NCI-H226 (cell line): ENCODE results near the gene ARHGAP22.

Experiments used
- DNase-seq: peaks from one replicate; pipeline ENCODE4 v3.0.0-alpha.2; 2015

Gene ARHGAP22

DNA sequence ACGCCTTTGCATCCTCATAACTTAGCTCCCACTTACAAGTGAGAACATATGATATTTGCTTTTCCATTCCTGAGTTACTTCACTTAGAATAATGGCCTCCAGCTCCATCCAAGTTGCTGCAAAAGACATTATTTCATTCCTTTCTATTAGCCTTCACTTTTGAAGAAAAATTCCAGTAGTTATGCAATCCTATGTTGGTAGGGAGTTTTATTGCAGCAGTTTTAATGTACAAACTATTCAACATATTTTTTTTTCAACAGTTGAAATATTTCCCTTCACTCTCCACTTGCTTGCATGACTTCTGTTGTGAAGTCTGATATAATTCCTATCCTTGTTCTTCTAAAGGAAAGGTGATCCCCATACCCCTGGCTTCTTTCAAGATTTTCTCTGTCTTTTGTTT lies 27.3 kb upstream of the ARHGAP22 start:
- no peak for DNase-seq

GRCh38 chr10:48627984-48628609 lies 23.2 kb upstream of the ARHGAP22 start:
- DNase-seq: no peak

DNA sequence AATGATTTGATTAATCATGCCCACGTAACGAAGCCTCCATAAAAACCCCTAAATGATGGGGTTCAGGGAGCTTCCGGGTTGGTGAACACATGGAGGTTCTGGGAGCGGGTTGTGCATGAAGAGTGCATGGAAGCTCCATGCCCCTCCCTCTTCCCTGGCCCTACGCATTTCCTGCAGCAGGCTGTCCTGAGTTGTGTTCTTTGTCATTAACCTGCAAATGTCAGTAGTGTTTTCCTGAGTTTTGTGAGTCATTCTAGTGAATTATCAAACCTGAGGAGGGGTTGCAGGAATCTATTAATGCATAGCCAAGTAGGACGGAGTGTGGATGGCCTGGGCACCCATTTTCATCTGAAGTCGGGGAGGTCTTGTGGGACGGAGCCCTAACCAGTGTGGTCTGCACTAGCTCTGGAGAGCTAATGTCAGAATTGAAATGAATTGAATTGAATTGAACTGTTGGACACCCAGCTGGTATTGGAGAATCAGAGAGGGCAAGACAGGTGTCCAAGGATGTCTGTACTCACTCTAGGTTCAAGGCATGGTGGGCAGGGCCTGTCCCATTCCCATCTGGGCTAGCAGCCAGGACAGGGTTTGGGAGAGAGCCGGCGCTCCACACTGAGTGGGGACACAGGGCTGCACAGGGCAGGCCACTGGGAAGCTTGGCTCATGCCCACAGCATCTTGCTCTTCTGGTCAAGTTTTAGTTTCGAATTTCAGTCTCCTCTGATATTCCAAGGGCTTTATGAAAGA lies 22.3 kb upstream of the ARHGAP22 start:
- no peak for DNase-seq

GRCh38 chr10:48626447-48626846 lies 21.6 kb upstream of the ARHGAP22 start:
- DNase-seq: no peak

DNA sequence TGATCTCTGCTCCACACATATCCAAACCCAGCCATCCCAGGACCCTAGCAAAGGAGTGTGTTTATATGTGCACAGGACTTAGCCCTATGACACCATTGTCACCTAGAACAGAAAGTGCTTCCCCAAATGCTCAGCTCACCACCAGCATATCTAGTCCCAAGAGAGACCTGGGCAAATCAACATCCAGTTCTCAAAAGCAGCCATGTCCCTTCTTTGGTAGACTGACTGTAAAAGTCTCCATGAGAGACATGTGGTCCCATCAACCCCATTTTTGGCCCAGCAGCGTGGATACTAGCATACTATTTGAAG lies 20.9 kb upstream of the ARHGAP22 start:
- DNase-seq: no peak

DNA sequence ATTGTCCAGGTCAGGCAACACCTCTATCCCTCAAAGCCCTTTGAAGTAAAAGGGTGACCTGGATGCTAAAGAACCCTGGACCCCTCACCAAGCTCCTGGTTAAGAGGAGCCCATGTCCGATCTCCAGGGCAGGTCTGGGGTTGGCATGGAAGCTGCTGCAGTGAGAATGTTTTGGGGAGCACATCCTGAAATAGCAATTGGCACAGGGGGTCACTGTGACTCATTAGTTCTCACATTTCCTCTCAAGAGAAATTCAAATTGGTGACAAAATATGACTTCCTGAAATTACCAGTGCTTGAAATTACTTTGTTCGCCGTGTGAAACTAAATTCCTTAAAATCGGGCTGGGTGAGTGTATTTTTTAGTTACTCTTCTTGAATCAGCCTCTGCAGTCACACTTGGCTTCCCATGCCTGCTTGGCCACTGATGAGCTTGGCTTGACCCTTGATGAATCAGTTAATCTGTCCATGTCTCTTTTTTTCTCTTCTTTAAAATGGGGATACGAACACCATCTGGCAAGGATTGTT lies 18.8 kb upstream of the ARHGAP22 start:
- DNase-seq: no peak

DNA sequence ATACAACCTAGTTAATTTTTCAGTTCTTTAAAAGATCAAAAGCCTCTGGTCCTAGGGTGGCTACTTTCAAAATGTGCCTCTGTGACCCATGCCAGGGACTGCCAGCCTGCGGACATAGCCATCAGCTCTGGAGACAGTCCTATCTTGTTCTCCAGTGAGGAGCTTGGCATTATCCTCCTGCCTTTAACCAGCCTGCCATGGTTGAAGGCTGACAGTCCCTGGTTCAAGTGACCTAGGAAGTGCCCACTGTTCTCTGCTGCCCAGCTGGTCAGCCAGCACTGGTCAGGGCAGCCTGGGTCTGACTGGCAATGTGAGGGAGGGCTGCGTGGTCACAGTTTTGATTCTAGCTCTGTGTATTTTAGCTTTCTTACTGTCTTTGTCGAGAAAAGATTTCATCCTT lies 18.1 kb upstream of the ARHGAP22 start:
- DNase-seq: no peak

DNA sequence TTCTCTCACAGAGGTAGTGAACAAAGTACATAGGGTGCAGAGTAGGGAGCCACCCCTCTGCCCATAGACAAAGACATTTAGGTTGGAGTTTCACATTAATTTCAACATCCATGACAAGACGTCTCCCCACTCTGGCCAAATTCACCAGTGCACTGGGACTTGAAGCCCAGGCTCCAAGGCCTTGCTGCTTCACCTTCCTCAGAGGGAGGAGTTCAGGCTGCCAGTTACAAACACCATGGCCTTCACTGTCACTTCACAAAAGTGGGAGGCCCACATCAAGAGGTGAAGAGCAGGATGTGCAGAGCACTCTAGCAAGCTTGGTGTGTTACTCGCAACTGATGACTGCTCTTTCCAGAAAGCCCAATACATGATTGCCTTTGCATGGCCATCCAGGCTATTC lies 15.8 kb upstream of the ARHGAP22 start:
- no peak for DNase-seq

DNA sequence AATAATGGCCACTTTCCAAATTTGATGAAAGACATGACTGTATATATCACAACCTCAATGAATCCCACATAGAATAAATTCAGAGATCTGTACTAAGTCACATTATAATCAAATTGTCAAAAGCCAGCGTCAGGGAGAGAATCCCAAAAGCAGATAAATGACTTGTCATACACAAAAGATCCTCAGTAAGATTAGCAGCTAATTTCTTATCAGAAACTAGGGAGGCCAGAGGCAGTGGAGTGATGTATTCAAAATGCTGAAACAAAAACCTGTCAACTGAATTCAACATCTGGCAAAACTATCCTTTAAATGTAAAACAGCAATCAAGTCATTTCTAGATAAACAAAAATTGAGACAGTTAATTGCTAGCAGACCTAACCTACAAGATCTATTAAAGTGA lies 11.6 kb upstream of the ARHGAP22 start:
- DNase-seq: no peak

DNA sequence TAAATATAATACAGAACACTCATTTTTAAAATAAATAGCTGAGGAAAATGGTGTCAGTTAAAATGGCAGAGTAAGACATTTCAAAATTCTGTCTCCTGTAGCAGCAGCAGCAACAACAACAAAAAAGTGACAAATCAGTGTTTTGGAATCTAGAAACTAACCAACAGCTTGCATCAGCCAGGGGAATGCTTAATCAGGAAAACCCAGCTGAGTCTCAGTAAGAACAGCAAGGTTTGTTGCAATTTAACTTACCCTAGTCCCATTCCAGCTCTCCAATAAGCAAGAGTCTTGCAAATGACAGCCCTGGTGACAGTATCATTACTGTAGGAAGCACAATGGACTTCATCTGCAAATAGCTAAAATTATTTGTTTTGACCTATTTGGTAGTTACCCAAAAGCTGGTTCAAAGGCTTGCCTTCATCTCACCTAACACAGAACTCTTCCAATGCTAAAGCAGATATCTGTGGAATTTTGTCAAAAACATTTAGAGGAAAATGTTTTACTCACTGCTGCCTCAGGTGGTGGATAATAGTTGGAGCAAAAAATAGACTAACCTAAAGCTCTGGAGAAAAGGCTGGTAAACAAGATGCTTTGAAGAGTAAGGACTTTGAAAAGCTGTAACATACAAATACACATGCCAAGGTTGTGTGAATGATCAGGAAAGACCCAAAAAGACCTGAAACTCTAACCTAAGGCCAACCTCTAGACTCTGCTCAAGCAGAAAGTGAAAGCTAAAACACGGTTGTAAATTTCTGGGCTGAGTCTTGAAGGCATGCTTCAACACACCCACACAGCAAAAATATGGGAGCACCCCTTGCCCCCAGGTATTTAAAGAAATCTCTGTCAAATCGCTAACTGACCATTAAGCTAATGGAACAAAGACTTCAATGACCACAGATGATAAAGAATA lies 9.9 kb upstream of the ARHGAP22 start:
- DNase-seq: no peak

DNA sequence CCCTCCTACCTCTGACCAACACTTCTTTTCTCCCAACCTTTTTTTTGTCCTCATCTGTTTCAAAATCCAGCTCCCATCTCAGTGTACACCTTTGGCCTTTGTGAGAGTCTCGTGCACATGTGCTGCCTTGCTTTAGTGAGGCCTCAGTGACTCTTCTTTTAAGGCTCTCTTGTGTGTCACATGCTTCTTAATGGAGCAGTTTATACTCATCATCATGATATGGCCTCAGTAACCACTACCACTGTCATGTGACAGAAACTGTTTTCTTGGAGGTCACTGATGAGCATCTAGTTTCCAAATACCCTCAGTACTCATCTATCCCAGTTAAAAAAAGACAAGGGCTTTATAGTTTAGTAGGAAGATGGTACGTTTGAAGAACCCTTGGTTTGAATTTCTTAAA lies 8.1 kb upstream of the ARHGAP22 start:
- no peak for DNase-seq

- DNase-seq: peak; percentile 60
Observed at GRCh38 chr10:48612236-48612943, 7.5 kb upstream of the ARHGAP22 start.

GRCh38 chr10:48611133-48611532 lies 6.3 kb upstream of the ARHGAP22 start:
- DNase-seq: no peak

- no peak for DNase-seq
Observed at GRCh38 chr10:48610585-48611093, 5.8 kb upstream of the ARHGAP22 start.

GRCh38 chr10:48609899-48610584 lies 5.2 kb upstream of the ARHGAP22 start:
- DNase-seq: no peak

DNA sequence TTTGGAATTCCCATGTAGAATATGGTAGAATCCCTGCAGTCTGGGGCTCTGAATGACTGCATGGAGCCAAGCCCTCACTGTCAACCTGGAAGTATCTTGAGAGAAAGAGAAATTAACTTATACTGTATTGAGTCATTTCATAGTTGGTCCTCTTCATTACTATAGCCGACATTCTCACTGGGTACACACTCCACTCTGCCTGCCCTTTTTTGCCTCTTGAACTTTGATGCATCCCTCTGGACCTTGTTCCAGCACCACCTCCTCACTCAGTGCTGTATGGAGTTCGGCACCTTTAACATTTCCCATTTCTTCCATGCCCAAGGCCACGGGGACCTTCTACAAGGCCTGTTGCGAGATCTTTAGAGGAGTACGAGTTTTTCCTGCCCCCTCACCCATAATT lies 4.6 kb upstream of the ARHGAP22 start:
- no peak for DNase-seq

GRCh38 chr10:48608976-48609375 lies 4.1 kb upstream of the ARHGAP22 start:
- peak; percentile 26 for DNase-seq

- peak; percentile 21 for DNase-seq
Observed at GRCh38 chr10:48608279-48608681, 3.4 kb upstream of the ARHGAP22 start.

DNA sequence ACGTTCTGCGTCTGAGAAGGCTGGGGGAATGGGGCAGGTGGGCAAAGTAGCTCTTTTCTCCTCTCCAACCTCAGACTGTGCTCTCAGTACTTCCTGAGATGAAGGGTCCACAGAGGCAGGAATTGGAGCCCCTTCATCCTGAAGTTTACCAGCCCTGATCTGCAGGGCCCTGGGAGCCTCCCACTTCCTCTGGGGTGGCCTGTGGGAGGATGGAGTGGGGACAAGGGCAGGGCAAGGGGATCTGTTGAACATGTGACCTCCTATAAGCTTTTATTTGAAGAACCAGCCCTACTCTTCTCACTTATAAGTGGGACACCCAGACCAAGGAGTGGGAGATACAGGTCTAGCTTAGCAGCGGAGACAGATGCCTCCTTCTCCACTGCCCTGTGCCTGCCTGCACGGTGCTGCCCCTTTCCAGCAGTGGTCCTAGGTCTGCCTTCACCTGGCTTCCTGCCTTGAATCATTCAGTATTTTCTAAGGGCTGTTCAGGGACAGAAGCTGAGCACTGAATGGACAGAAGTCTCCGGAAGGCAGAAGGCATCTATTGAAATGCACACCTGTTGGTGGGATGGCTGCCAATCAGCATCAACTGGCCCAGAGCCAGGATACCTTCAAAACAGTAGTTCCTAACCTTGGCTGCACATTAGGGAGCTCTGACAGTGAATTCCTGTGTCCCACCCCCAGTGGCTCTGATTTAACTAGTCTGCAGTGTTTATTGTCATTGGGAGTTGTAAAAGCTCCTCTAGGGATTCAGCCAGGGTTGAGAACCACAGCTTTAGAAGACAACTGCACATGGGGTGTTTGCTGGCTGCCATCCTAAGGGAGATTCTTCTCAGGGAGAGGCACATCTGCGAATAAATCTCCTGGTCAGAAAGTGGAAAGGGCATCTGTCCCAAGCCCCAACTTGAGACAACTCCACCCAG lies 2.7 kb upstream of the ARHGAP22 start:
- DNase-seq: no peak

DNA sequence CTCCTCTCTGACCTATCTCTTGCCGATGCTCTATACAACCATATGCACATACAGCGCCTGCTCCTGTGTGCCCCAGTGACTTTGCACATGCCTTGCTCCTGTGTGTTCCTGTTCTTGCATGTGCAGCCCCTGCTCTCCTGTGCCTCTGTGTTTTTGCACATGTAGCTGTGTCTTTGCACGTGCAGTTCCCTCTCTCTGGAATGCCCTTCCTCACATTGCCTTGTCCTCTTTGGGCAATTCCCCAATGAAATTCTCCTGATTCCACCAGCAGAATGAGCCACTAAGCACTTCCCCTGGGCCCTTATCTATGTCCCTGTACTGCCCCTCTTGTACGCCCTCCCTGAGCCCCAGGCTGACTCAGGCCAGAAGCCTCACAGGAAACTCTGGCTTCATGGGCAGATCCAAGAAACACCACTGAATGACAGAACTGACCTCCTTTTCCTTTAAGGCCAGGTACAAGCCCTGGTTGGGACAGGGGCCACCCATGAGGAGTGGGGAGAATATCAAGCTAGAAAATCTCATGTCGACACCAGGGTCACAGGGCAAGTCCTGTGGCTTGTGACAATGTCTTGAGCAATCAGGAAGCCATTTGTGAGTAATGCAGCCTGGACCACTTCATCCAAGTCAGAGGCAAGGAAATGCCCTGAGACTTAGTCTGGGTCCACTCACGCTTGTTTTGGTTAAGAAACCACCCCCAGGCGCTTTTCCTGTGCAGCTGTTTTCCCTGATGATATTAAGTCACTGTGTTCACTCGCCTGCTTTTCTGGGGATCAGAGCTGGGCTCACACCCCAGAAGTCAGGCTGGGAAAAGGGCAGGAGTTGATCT lies 1.9 kb upstream of the ARHGAP22 start:
- DNase-seq: peak; percentile 74
